ENCODE results near the gene DELE1. TPM values are rescaled to one million over a fixed set of nuclear protein-coding genes. Genes with fewer than 3 reads are reported as not detected.

DELE1 gene
- total and polyA plus RNA-seq, 2 donors (not counting 3 experiments of a cell fraction or from before 2014, with no cell fraction given), result 105 to 121 TPM

DNA sequence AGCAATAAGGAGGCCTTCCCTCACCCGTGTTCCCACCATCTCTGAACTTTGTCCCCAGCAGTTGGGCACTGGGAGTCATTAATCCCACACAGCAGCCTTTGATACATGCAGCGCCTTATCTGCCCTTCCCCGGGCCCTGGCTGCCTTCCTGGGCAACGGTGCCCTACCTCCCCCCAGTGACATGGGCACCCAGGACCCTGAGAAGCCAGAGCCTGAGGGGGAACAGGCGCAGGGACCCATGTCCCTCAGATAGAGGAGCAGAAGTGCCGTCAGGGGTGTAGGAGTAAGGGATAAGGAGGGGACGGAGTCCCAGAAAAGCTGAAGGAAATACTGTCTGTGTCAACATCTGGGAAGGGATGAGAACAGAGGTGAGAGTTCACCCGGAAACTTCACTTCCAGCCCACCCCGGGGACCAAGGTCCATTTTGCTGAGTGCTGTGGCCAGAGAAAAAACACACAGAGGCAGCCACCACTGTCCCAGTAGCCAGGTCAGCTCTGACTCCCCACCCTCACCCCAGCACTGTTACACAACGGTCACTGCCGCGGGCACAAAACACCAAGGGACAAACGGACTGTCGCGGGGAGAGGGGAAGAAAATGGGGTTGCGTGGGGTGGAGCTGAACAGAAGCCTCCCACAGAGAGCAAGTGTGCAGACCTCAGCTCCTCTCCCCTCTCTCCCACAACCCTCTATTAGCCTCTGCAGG is 49.3 kb upstream of the DELE1 start:
- Histone ChIP-seq H4K20me1 (replicated peaks; ENCODE audit: control insufficient read depth, extremely low read depth, insufficient read depth, low read length) (no peaks in the 10 kb centered on the region), H3K27me3 (ENCODE audit: control insufficient read depth in 2 of 2, insufficient read depth in 2 of 2, low read length in 2 of 2) (no peaks in the 10 kb centered on the region), H3K4me2 (ENCODE audit: insufficient read depth, low read length) (peak overlapping the region; percentile 23), H3K9me3 (replicated peaks; ENCODE audit: control insufficient read depth, insufficient read depth, low read length) (no peaks in the 10 kb centered on the region), H3K79me2 (ENCODE audit: control insufficient read depth, insufficient read depth, low read length) (peaks cover 80% of the 10 kb centered on the region), H3K27ac (ENCODE audit: insufficient read depth, low read depth, low read length) (no peak overlapping the region), H3K4me1 (ENCODE audit: control insufficient read depth, extremely low read depth, insufficient read depth, low read length) (peaks cover 43% of the 10 kb centered on the region), H2AFZ (ENCODE audit: low read depth, low read length) (no peak overlapping the region), H3K9ac (replicated peaks; ENCODE audit: extremely low read depth, insufficient read depth, low read length) (no peak overlapping the region), H3K9me1 (replicated peaks; ENCODE audit: control insufficient read depth, extremely low read depth, insufficient read depth, low read length) (no peaks in the 10 kb centered on the region), H3K4me3 (replicated peaks in 1 of 3; ENCODE audit: insufficient read depth in 1 of 3, low read depth in 1 of 3, low read length in 3 of 3) (no peak overlapping the region), H3K36me3 (ENCODE audit: control insufficient read depth in 2 of 2, extremely low read depth in 1 of 2, insufficient read depth in 2 of 2, low read length in 2 of 2) (peaks cover 0 to 2% of the 10 kb centered on the region in 2 experiments)
- ChIA-PET CTCF (interaction anchor here (8.4 kb wide), 1 partner anchor 119 kb away, joined by 217 read pairs; no protein-coding TSS in a partner anchor), POLR2A (no interaction called here)
- intact Hi-C loops (cut with micrococcal nuclease), result no loop called here
- no TSS peak for BruUV-seq (replicated peaks)
- TF ChIP-seq GATA2 (IDR thresholded peaks at IDR 0.05; ENCODE audit: insufficient read depth, insufficient read length, low read depth, low read length) (no peak), POLR2AphosphoS5 (IDR thresholded peaks at IDR 0.05; ENCODE audit: insufficient read depth, low read depth, low read length) (no peak), JUN (IDR thresholded peaks at IDR 0.05; ENCODE audit: borderline replicate concordance, insufficient read depth, insufficient read length, low read depth) (no peak), FOS (IDR thresholded peaks at IDR 0.05; ENCODE audit: borderline replicate concordance, insufficient read depth, low read length) (no peak), EZH2 (IDR thresholded peaks at IDR 0.05; ENCODE audit: borderline replicate concordance, low read depth, low read length, severe bottlenecking) (no peak), POLR2A (IDR thresholded peaks at IDR 0.05; ENCODE audit: low read depth, low read length) (no peak)
- TF ChIP-seq, protein P1, sequence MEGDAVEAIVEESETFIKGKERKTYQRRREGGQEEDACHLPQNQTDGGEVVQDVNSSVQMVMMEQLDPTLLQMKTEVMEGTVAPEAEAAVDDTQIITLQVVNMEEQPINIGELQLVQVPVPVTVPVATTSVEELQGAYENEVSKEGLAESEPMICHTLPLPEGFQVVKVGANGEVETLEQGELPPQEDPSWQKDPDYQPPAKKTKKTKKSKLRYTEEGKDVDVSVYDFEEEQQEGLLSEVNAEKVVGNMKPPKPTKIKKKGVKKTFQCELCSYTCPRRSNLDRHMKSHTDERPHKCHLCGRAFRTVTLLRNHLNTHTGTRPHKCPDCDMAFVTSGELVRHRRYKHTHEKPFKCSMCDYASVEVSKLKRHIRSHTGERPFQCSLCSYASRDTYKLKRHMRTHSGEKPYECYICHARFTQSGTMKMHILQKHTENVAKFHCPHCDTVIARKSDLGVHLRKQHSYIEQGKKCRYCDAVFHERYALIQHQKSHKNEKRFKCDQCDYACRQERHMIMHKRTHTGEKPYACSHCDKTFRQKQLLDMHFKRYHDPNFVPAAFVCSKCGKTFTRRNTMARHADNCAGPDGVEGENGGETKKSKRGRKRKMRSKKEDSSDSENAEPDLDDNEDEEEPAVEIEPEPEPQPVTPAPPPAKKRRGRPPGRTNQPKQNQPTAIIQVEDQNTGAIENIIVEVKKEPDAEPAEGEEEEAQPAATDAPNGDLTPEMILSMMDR (IDR thresholded peaks at IDR 0.05; ENCODE audit: extremely low read depth in 1 of 2, insufficient read depth in 1 of 2, low read depth in 1 of 2, low read length in 2 of 2), result no peak
- TF ChIP-seq, protein P2, sequence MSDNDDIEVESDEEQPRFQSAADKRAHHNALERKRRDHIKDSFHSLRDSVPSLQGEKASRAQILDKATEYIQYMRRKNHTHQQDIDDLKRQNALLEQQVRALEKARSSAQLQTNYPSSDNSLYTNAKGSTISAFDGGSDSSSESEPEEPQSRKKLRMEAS (IDR thresholded peaks at IDR 0.05; ENCODE audit: insufficient read depth, insufficient read length), result no peak
- FAIRE-seq (no peak), DNase-seq (ENCODE audit: low read depth, low spot score) (no peak)
- dilution Hi-C loops (cut with MboI; ENCODE audit: extremely low pct_ligation_motif_present, low sequenced_read_pairs), result no loop called here

All from endothelial cell of umbilical vein (primary cell).